HEK293 (cell line): ENCODE data around the gene GEMIN5.
A peak's percentile ranks its signal among the peaks of the same experiment; 100 is the strongest.

Experiments used
- CTCF ChIA-PET: fragments of 350-600 bp; formaldehyde crosslinking; extraction: SDS; loops from one replicate; lab custom pipeline; 2021; ENCODE audit warnings: antibody characterized with exemption; lab: Yijun Ruan, JAX
- POLR2A ChIA-PET: fragments of 300-600 bp; formaldehyde crosslinking; extraction: SDS; loops from one replicate; lab custom pipeline; 2020; ENCODE audit warnings: antibody characterized with exemption, inconsistent platforms; lab: Yijun Ruan, JAX
- H3K27ac ChIP-seq: fragments of 200-500 bp; sonication (Bioruptor generic); 2 replicates; pipeline ENCODE4 v1.5.1; 2014; ENCODE audit warnings: low read depth, low read length, control low read depth, inconsistent platforms; ENCODE audit errors: extremely low read depth
- H3K36me3 ChIP-seq, 2 experiments: fragments of 200-500 bp in 1 of 2; sonication (Bioruptor generic) in 1 of 2; 1 replicate in 1 of 2; 2 replicates in 1 of 2; pipeline ENCODE4 v1.5.1; 2014 to 2017; ENCODE audit warnings: inconsistent platforms in 2 of 2, low read length in 2 of 2; ENCODE audit not compliant: control insufficient read depth in 2 of 2, insufficient read depth in 1 of 2
- H3K4me1 ChIP-seq: fragments of 200-500 bp; sonication (Bioruptor generic); 2 replicates; pipeline ENCODE4 v1.5.1; 2014; ENCODE audit warnings: mild to moderate bottlenecking, low read length, inconsistent platforms; ENCODE audit not compliant: control insufficient read depth, insufficient read depth
- H3K4me3 ChIP-seq: 2 replicates; pipeline ENCODE4 v1.5.1; 2011; ENCODE audit warnings: low read depth, mild to moderate bottlenecking, control low read depth, low read length, moderate library complexity
- H3K9me3 ChIP-seq: fragments of 200-500 bp; sonication (Bioruptor generic); 2 replicates; pipeline ENCODE4 v1.5.1; 2014; ENCODE audit warnings: low read depth, low read length, inconsistent platforms; ENCODE audit not compliant: control insufficient read depth, insufficient read depth
- HOXA7 ChIP-seq: sonication (generic); formaldehyde crosslinking; IDR thresholded peaks from 2 replicates; pipeline ENCODE4 v1.8.1; 2022; ENCODE audit warnings: missing genetic modification reagents, borderline replicate concordance
- PBX3 ChIP-seq: sonication (generic); formaldehyde crosslinking; IDR thresholded peaks from 2 replicates; pipeline ENCODE4 v1.8.1; 2022; ENCODE audit warnings: mild to moderate bottlenecking, moderate library complexity, missing genetic modification reagents
- ZBTB48 ChIP-seq: fragments of 450-650 bp; formaldehyde crosslinking; IDR thresholded peaks from 2 replicates; pipeline ENCODE4 v1.5.1; 2016; ENCODE audit warnings: missing biosample characterization, missing genetic modification characterization
- ZNF121 ChIP-seq: fragments of 450-650 bp; formaldehyde crosslinking; IDR thresholded peaks from 2 replicates; pipeline ENCODE4 v1.5.1; 2016; ENCODE audit warnings: missing biosample characterization, missing genetic modification characterization
- ZNF266 ChIP-seq: fragments of 450-650 bp; formaldehyde crosslinking; IDR thresholded peaks from 2 replicates; pipeline ENCODE4 v1.5.1; 2016; ENCODE audit warnings: missing biosample characterization, missing genetic modification characterization, low read depth
- ZNF341 ChIP-seq: fragments of 450-650 bp; formaldehyde crosslinking; IDR thresholded peaks from 2 replicates; pipeline ENCODE4; 2016; ENCODE audit warnings: low read depth, missing biosample characterization, missing genetic modification characterization
- ZNF404 ChIP-seq: fragments of 450-650 bp; formaldehyde crosslinking; IDR thresholded peaks from 2 replicates; pipeline ENCODE4 v1.5.1; 2017; ENCODE audit warnings: missing biosample characterization, missing genetic modification characterization
- TF ChIP-seq, protein P1 (sequence below): fragments of 450-650 bp; formaldehyde crosslinking; IDR thresholded peaks from 2 replicates; pipeline ENCODE4 v1.5.1; 2016; ENCODE audit warnings: missing biosample characterization, missing genetic modification characterization, borderline replicate concordance

GEMIN5 gene

GRCh38 chr5:154841273-154841661 lies 96.7 kb downstream of the GEMIN5 start (continued):
- TF ChIP-seq, protein P1, sequence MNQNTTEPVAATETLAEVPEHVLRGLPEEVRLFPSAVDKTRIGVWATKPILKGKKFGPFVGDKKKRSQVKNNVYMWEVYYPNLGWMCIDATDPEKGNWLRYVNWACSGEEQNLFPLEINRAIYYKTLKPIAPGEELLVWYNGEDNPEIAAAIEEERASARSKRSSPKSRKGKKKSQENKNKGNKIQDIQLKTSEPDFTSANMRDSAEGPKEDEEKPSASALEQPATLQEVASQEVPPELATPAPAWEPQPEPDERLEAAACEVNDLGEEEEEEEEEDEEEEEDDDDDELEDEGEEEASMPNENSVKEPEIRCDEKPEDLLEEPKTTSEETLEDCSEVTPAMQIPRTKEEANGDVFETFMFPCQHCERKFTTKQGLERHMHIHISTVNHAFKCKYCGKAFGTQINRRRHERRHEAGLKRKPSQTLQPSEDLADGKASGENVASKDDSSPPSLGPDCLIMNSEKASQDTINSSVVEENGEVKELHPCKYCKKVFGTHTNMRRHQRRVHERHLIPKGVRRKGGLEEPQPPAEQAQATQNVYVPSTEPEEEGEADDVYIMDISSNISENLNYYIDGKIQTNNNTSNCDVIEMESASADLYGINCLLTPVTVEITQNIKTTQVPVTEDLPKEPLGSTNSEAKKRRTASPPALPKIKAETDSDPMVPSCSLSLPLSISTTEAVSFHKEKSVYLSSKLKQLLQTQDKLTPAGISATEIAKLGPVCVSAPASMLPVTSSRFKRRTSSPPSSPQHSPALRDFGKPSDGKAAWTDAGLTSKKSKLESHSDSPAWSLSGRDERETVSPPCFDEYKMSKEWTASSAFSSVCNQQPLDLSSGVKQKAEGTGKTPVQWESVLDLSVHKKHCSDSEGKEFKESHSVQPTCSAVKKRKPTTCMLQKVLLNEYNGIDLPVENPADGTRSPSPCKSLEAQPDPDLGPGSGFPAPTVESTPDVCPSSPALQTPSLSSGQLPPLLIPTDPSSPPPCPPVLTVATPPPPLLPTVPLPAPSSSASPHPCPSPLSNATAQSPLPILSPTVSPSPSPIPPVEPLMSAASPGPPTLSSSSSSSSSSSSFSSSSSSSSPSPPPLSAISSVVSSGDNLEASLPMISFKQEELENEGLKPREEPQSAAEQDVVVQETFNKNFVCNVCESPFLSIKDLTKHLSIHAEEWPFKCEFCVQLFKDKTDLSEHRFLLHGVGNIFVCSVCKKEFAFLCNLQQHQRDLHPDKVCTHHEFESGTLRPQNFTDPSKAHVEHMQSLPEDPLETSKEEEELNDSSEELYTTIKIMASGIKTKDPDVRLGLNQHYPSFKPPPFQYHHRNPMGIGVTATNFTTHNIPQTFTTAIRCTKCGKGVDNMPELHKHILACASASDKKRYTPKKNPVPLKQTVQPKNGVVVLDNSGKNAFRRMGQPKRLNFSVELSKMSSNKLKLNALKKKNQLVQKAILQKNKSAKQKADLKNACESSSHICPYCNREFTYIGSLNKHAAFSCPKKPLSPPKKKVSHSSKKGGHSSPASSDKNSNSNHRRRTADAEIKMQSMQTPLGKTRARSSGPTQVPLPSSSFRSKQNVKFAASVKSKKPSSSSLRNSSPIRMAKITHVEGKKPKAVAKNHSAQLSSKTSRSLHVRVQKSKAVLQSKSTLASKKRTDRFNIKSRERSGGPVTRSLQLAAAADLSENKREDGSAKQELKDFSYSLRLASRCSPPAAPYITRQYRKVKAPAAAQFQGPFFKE (tag by site-specific recombination) = no peak
- TF ChIP-seq HOXA7 (CRISPR knock-in tag) (no peak), PBX3 (CRISPR knock-in tag) (no peak)

DNA sequence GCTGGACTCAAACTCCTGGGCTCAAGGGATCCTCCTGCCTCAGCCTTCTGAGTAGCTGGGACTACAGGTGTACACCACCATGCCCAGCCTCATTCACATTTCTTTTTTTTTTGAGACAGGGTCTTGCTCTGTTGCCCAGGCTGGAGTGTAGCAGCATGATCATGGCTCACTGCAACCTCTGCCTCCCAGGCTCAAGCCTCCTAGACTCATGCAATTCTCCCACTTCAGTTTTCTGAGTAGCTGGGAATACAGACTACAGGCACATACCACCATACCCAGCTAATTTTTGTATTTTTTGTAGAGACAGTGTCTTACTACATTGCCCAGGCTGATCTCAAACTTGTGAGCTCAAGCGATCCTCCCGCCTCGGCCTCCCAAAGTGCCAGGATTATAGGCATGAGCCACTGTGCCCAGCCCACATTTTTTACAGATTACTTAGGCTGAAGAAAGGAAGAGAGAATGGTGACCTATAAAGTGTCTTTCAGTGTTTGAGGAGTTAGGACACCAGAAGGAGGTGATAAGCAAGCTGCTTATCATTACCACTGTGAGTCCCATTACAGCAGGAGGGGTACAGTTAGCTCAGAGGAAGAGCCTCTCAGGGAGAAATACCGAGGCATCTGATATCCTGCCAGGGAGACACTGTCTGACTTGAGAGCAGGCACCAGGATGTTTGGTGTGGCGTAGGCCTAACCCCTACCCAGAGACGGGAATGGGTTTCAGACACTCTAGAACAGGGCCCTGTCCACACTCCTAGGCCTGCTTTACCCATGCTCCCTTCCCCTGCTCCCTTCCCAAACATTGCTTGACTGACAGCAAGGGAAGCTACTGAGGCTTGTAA lies 97.4 kb downstream of the GEMIN5 start:
- peaks cover 3% of the 10 kb centered on the region; the same call in 1 of the 2 replicates for H3K4me1 ChIP-seq
- no peak overlapping the region for H3K4me3 ChIP-seq
- CTCF ChIA-PET = interaction anchor here (0.6 kb wide), 1 partner anchor 60 kb away, joined by 3 read pairs; no protein-coding TSS in a partner anchor
- POLR2A ChIA-PET = interaction anchor here (1.0 kb wide), 1 partner anchor 10 kb away, joined by 4 read pairs; no protein-coding TSS in a partner anchor
- H3K9me3 ChIP-seq = no peaks in the 10 kb centered on the region
- peak; percentile 93 for TF ChIP-seq ZNF121 (tag by site-specific recombination)
- no peak for TF ChIP-seq ZNF266 (tag by site-specific recombination)
- TF ChIP-seq ZNF404 (tag by site-specific recombination) = no peak
- TF ChIP-seq ZNF341 (tag by site-specific recombination) = peak; percentile 89
- no peak for TF ChIP-seq ZBTB48 (tag by site-specific recombination)
- peaks cover 0 to 4% of the 10 kb centered on the region in 2 experiments; a peak in 2 of 3 replicates for H3K36me3 ChIP-seq
- no peak overlapping the region for H3K27ac ChIP-seq
